Amygdala (tissue), 56 donors: ENCODE results near the gene CHST12.

Experiments used
- DNase-seq, 56 donors: peaks; one replicate each; lab custom pipeline; 2025; lab: John Stamatoyannopoulos, UW

CHST12 gene

DNA sequence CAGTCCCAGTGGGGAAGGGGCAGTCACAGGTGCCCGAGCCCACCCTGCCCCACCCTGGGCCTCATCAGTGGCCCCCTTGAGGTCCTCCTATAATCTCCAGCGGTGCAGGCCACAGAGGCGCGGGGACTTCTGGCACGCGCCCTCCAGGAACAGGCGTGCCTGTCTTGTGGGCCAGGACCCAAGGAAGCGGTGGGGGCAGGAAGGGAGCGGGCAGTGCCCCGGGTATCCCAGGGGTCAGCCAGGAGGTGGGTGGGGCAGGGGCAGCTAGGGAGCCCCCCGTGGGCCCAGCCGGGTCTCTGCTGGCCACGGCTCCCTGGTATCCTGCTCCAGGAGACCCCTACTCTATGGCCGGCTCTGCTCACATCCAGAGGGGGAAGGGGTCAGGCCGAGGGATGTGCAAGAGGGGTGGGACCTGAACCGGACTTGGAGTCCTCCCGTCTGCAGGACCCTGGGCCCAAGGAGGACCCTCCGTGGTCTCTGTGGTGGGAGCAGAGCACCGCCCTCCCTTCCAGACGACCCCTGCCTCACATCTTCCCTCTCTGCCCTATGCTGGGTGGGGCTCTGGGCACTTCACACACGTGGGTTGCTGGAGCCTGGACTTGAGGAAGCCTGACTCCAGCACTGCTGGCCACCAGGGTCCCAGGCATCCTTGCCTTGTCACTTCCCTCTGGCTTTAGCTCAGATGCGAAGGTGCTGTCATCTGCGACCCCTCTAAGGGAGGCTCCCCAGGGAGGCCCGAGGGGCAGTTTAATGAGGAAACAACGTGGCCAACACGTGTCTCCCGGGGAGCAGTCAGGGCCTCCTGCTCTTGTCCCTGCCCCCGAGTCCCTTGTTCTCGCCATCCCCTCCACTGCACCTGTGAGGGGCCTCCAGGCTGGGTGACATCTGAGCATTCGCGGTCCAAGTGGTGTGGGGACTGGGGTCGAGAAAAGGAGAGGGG lies 91.0 kb downstream of the CHST12 start:
- no peak for DNase-seq

DNA sequence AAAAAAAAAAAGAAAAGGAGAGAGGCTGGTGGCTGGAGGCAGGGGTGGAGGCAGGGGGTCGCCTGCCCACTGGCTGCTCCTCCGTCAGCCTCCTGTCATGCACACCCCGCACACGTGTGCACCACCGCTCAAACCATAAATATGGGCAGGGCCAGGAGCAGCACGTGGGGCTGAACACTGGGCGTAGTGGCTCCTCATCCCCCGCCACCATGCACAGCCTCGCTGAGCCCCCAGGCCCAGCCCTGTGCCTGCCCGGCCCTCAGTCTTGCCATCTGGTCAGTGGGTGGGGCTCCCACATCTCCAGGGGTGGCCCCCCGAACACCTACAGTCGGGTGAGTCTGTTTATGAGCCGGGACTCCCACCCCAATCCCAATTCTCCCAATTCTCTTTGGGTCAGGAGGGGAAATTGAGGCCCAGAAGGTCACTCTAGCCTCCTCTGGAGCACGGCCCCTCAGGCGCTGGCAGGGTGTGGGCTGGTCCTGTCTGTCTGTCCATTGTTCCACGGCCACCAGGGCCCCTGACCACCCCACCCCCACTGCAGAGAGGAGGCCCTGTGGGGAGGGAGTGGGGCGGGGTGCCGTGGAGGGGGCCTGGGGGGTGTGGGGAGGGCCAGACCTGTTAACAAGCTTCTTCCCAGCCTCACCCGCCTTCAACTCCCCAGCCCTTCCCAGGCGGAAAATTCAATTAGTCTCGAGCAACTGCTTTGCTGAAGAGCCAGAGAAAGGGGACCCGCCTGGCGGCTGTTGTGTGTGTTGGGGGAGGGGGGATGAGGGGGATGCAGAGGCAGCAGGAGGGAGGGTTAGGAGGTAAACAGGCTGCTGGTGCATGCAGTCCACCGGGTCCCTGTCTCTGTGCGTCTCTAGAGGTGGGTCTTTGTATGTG lies 92.2 kb downstream of the CHST12 start:
- no peak for DNase-seq

DNA sequence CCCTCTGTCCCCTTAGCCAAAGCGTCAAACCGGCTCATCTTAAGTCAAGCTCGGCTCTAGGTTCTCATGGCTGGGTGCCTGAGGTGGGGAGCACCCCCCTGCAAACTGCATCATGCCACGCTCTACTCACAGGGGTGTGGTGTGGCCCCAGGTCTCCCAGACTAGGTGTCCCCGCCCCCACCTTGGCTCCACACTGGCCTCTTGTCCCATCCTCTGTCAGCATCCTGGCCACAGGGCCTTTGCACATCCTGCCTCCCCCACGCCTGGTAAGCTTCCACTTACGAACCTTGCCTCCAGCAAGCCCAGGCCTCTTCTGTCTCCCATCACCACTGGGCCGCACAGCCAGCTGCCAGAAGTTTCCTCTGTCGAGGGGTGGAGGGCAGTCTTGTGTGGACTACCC lies 93.0 kb downstream of the CHST12 start:
- DNase-seq: no peak

- DNase-seq: no peak
These were observed 93.7 kb downstream of the CHST12 start for GRCh38 chr7:2497065-2497464.

- DNase-seq: no peak
These were observed 94.3 kb downstream of the CHST12 start for GRCh38 chr7:2497500-2498336.
